PC-3 (cell line): Measurements from ENCODE around the gene ELK1. TPM values are rescaled to one million over a fixed set of nuclear protein-coding genes. Genes with fewer than 3 reads are reported as not detected.
A peak's percentile ranks its signal among the peaks of the same experiment; 100 is the strongest.

Source experiments
- ATAC-seq: fragments of 200-7000 bp; cut with Tn5 transposase; 2 replicates; pipeline ENCODE4 v1.9.1; 2020; ENCODE audit warnings: mild to moderate bottlenecking, moderate library complexity
- BruUV-seq: library from RNA; stranded (reverse); fragments of 400-500 nt; replicated peaks from 2 replicates; lab custom pipeline; 2021; lab: Mats Ljungman, UMichigan
- CTCF ChIA-PET: fragments of 300-600 bp; sonication (Branson Sonifier 250); formaldehyde crosslinking; loops from one replicate; lab custom pipeline; 2022; ENCODE audit warnings: antibody characterized with exemption; lab: Charles Lee
- POLR2A ChIA-PET: fragments of 300-600 bp; sonication (Branson Sonifier 250); formaldehyde crosslinking; loops from one replicate; lab custom pipeline; 2022; ENCODE audit warnings: antibody characterized with exemption; ENCODE audit not compliant: unreplicated experiment; lab: Charles Lee
- DNase-seq: peaks from one replicate; pipeline ENCODE4 v3.0.0-alpha.2; 2015
- H2AFZ ChIP-seq: fragments of 300-600 bp; sonication (generic); 2 replicates; pipeline ENCODE4 v1.6.0; 2016; ENCODE audit warnings: antibody characterized with exemption, low read length
- H3F3A ChIP-seq: fragments of 300-600 bp; sonication (generic); one replicate; pipeline ENCODE4 v1.6.0; 2017; ENCODE audit warnings: antibody characterized with exemption, low read length, control low read depth, mild to moderate bottlenecking; ENCODE audit not compliant: unreplicated experiment
- H3K27ac ChIP-seq: fragments of 300-600 bp; sonication (generic); 2 replicates; pipeline ENCODE4 v1.5.1; 2016; ENCODE audit warnings: mild to moderate bottlenecking, low read length
- H3K27me3 ChIP-seq: fragments of 300-600 bp; sonication (generic); 2 replicates; pipeline ENCODE4 v1.6.1; 2016; ENCODE audit warnings: low read length, mixed read lengths
- H3K36me3 ChIP-seq: fragments of 300-600 bp; sonication (generic); 2 replicates; pipeline ENCODE4 v1.6.1; 2016; ENCODE audit warnings: low read depth, mixed run types, low read length, mixed read lengths
- H3K4me1 ChIP-seq: fragments of 300-600 bp; sonication (generic); 2 replicates; pipeline ENCODE4 v1.5.1; 2016; ENCODE audit warnings: low read length; ENCODE audit not compliant: insufficient read depth
- H3K4me2 ChIP-seq: fragments of 300-600 bp; sonication (generic); 2 replicates; pipeline ENCODE4 v1.6.0; 2016; ENCODE audit warnings: low read length
- H3K4me3 ChIP-seq: fragments of 300-600 bp; sonication (generic); 2 replicates; pipeline ENCODE4 v1.5.1; 2016; ENCODE audit warnings: mild to moderate bottlenecking, low read length, mixed read lengths
- H3K79me2 ChIP-seq: fragments of 300-600 bp; sonication (generic); 2 replicates; pipeline ENCODE4 v1.6.1; 2017; ENCODE audit warnings: low read length, mixed read lengths
- H3K9ac ChIP-seq: fragments of 300-600 bp; sonication (generic); 2 replicates; pipeline ENCODE4 v1.6.0; 2016; ENCODE audit warnings: mild to moderate bottlenecking, low read length
- H3K9me2 ChIP-seq: fragments of 300-600 bp; sonication (generic); replicated peaks from 2 replicates; pipeline ENCODE4 v1.6.1; 2016; ENCODE audit warnings: mixed run types, low read length, mixed read lengths
- H3K9me3 ChIP-seq: fragments of 300-600 bp; sonication (generic); 2 replicates; pipeline ENCODE4 v1.6.1; 2016; ENCODE audit warnings: low read length, mixed read lengths
- H4K20me1 ChIP-seq: fragments of 300-600 bp; sonication (generic); 2 replicates; pipeline ENCODE4 v1.6.1; 2016; ENCODE audit warnings: low read length, mixed read lengths
- EZH2 ChIP-seq: fragments of 300-600 bp; sonication (generic); IDR thresholded peaks from one replicate; pipeline ENCODE4 v1.6.1; 2017; ENCODE audit warnings: antibody characterized with exemption, mild to moderate bottlenecking, low read length; ENCODE audit not compliant: unreplicated experiment
- EZH2phosphoT487 ChIP-seq: fragments of 300-600 bp; sonication (generic); IDR thresholded peaks from 2 replicates; pipeline ENCODE4 v1.6.1; 2018; ENCODE audit warnings: mild to moderate bottlenecking, antibody characterized with exemption, low read length, borderline replicate concordance
- intact Hi-C: fragments of 100-400 bp; cut with micrococcal nuclease; formaldehyde crosslinking; loops from 2 replicates; pipeline ENCODE4 v1.9.0; 2023
- total RNA-seq: library from RNA; depleted of rRNA; stranded (reverse); fragments of >200 nt; gene quantifications from 2 replicates; pipeline ENCODE4 v1.2.3, GENCODE V29; 2014
- TF ChIP-seq, protein P1 (sequence below): fragments of 300-600 bp; sonication (generic); conservative IDR thresholded peaks from 2 replicates; pipeline ENCODE4 v1.5.1; 2017; ENCODE audit warnings: antibody characterized with exemption, low read depth, mild to moderate bottlenecking, low read length

ELK1 gene
- total RNA-seq, 1 experiment from 2014 or later: 59.0 TPM

DNA sequence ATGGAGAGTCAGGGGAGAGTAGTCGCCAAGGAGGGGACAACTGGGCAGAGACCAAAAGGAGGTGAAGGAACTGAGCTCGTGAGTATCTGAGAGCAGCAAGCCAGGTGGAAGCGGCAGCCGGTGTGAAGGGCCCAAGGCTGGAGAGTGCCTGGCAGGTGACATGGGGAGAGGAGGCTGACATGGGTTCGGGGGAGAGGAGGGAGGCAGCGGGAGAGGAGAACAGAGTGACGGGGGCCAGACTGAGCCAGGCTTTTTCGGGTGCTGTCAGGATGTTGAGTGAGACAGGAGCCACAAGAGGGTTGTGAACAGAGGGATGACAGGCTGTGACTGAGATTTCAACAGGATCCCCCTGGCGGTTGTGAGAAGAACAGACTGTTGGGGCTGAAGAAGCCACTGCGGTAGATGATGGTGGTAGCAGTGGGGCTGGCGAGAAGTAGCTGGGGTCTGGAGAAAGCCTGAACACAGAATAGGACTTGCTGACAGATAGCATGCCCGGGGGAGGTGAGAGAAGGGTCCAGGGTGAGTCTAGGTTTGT lies 5.7 kb downstream of the ELK1 start:
- no peaks in the 10 kb centered on the region for H3K9me3 ChIP-seq
- peaks cover 46% of the 10 kb centered on the region for H3K79me2 ChIP-seq
- ChIA-PET CTCF (no interaction called here), POLR2A (no interaction called here)
- H3K4me3 ChIP-seq: no peak overlapping the region
- H3F3A ChIP-seq: no peaks in the 10 kb centered on the region
- peaks cover 16% of the 10 kb centered on the region for H3K36me3 ChIP-seq
- peaks cover 13% of the 10 kb centered on the region for H3K4me1 ChIP-seq
- H4K20me1 ChIP-seq: no peaks in the 10 kb centered on the region
- no peaks in the 10 kb centered on the region for H3K9me2 ChIP-seq
- H3K4me2 ChIP-seq: no peak overlapping the region
- no peak overlapping the region for H3K9ac ChIP-seq
- no TSS peak for BruUV-seq
- DNase-seq: peak; percentile 17
- no peak overlapping the region for H2AFZ ChIP-seq
- H3K27ac ChIP-seq: no peak overlapping the region
- intact Hi-C loops: loop anchor here (1.0 kb wide), 1 partner anchor 103 kb away; no protein-coding TSS in a partner anchor
- ATAC-seq: no peak
- H3K27me3 ChIP-seq: no peaks in the 10 kb centered on the region
- no peak for TF ChIP-seq EZH2phosphoT487
- TF ChIP-seq, protein P1, sequence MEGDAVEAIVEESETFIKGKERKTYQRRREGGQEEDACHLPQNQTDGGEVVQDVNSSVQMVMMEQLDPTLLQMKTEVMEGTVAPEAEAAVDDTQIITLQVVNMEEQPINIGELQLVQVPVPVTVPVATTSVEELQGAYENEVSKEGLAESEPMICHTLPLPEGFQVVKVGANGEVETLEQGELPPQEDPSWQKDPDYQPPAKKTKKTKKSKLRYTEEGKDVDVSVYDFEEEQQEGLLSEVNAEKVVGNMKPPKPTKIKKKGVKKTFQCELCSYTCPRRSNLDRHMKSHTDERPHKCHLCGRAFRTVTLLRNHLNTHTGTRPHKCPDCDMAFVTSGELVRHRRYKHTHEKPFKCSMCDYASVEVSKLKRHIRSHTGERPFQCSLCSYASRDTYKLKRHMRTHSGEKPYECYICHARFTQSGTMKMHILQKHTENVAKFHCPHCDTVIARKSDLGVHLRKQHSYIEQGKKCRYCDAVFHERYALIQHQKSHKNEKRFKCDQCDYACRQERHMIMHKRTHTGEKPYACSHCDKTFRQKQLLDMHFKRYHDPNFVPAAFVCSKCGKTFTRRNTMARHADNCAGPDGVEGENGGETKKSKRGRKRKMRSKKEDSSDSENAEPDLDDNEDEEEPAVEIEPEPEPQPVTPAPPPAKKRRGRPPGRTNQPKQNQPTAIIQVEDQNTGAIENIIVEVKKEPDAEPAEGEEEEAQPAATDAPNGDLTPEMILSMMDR: peak; percentile 44; the same call in 1 of the 2 replicates

DNA sequence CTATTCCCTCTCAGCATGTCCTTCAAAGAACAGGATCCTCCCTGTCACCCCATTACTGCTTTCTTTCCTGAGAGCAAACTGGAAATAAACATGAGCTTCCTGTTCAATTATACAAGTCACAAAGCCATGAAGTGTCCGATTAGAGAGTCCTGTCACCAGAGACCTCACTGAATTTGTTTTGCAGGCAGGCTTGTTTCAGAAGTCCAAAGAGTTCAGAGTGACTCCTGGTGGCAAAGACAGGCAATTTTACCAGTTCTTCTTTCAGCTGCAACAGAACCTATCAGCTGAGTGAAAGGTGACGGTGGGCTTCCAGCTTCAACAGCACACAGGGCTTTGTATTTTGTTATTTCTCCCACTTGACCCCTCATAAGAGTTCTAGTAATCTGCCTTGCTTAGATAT lies 6.4 kb downstream of the ELK1 start:
- peak; percentile 9 for DNase-seq
- BruUV-seq: no TSS peak
- no peaks in the 10 kb centered on the region for H3K27me3 ChIP-seq
- TF ChIP-seq EZH2phosphoT487: no peak
- TF ChIP-seq, protein P1: peak; percentile 54
- H2AFZ ChIP-seq: no peak overlapping the region
- H3F3A ChIP-seq: no peaks in the 10 kb centered on the region
- peaks cover 18% of the 10 kb centered on the region for H3K36me3 ChIP-seq
- no peak overlapping the region for H3K27ac ChIP-seq
- no peaks in the 10 kb centered on the region for H3K9me2 ChIP-seq
- ChIA-PET CTCF (no interaction called here), POLR2A (no interaction called here)
- no peak overlapping the region for H3K9ac ChIP-seq
- H3K4me1 ChIP-seq: peaks cover 10% of the 10 kb centered on the region
- no peak overlapping the region for H3K4me3 ChIP-seq
- intact Hi-C loops: loop anchor here (1.0 kb wide), 1 partner anchor 103 kb away; no protein-coding TSS in a partner anchor
- no peaks in the 10 kb centered on the region for H3K9me3 ChIP-seq
- H3K79me2 ChIP-seq: peaks cover 39% of the 10 kb centered on the region
- no peak for ATAC-seq
- no peak overlapping the region for H3K4me2 ChIP-seq
- no peaks in the 10 kb centered on the region for H4K20me1 ChIP-seq

DNA sequence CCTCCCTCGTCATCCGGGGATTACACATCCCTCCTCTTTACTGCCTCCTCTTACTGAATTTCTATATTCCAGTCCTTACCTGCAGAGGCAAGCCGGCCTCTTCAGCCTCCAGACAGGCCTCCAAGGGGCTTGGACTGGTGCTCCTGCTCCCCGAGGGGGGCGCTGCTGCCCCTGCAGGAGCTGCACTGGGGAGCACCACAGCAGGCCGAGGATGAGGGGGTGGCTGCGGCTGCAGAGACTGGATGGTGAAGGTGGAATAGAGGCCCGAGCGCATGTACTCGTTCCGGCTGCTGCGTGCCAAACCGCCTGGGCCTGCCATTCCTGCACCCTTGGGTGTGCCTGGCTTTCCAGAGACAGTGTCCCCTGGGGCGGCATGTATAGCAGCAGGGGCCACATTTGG lies 11.5 kb downstream of the ELK1 start:
- Histone ChIP-seq H3K36me3 (peaks cover 27% of the 10 kb centered on the region), H3K9ac (no peak overlapping the region), H3K27me3 (no peaks in the 10 kb centered on the region), H3K4me2 (no peak overlapping the region), H3K4me1 (no peaks in the 10 kb centered on the region), H3K4me3 (no peak overlapping the region), H3K79me2 (peaks cover 7% of the 10 kb centered on the region; the same call in 1 of the 2 replicates), H2AFZ (no peak overlapping the region), H3K9me3 (no peaks in the 10 kb centered on the region), H3F3A (no peaks in the 10 kb centered on the region), H3K9me2 (no peaks in the 10 kb centered on the region), H3K27ac (no peak overlapping the region), H4K20me1 (no peaks in the 10 kb centered on the region)
- BruUV-seq: no TSS peak
- no peak for ATAC-seq
- POLR2A ChIA-PET: no interaction called here
- no peak for DNase-seq
- intact Hi-C loops: no loop called here
- CTCF ChIA-PET: no interaction called here
- TF ChIP-seq EZH2phosphoT487 (no peak), EZH2 (no peak)
- TF ChIP-seq, protein P1: no peak
